Naive thymus-derived CD8-positive, alpha-beta T cell (primary cell): ENCODE results near the gene CHD9. TPM values are rescaled to one million over a fixed set of nuclear protein-coding genes. Genes with fewer than 3 reads are reported as not detected.

Source experiments
- ATAC-seq, 2 donors: fragments of 150-1000 bp; cut with Tn5 transposase in 1 of 2; sonication (Bioruptor Pico), chemical (Tn5 transposase) in 1 of 2; 1 replicate in 1 of 2; 2 replicates in 1 of 2; pipeline ENCODE4 v1.10.0; 2021; ENCODE audit warnings: mild to moderate bottlenecking in 2 of 2, moderate library complexity in 2 of 2
- POLR2A ChIA-PET: fragments of 350-600 bp; sonication (Branson Sonifier 250); formaldehyde crosslinking; loops from one replicate; lab custom pipeline; 2021; ENCODE audit warnings: antibody characterized with exemption; lab: Charles Lee
- DNase-seq, 10 donors: peaks; one replicate each; pipeline versions ENCODE4 v3.0.0 to v3.0.0-alpha.2; 2020 to 2022
- H3K27ac Mint-ChIP-seq, 10 donors: one replicate each; pipeline ENCODE4 v1.8.0; 2020 to 2022; ENCODE audit warnings: mild to moderate bottlenecking in 10 of 10, mixed read lengths in 10 of 10, moderate library complexity in 4 of 10, inconsistent platforms in 1 of 10
- H3K27me3 Mint-ChIP-seq, 5 donors: one replicate each; pipeline ENCODE4 v1.8.0; 2021 to 2022; ENCODE audit warnings: mixed read lengths in 5 of 5
- H3K36me3 Mint-ChIP-seq, 3 donors: one replicate each; pipeline ENCODE4 v1.8.0; 2020 to 2022; ENCODE audit warnings: mixed read lengths in 3 of 3, mild to moderate bottlenecking in 2 of 3, inconsistent platforms in 1 of 3
- H3K4me1 Mint-ChIP-seq, 4 donors: one replicate each; pipeline ENCODE4 v1.8.0; 2021 to 2022; ENCODE audit warnings: mixed read lengths in 4 of 4
- H3K4me3 Mint-ChIP-seq, 10 donors: one replicate each; pipeline ENCODE4 v1.8.0; 2020 to 2022; ENCODE audit warnings: mild to moderate bottlenecking in 10 of 10, mixed read lengths in 10 of 10, moderate library complexity in 6 of 10, inconsistent platforms in 1 of 10
- H3K9me3 Mint-ChIP-seq, 9 donors: one replicate each; pipeline ENCODE4 v1.8.0; 2020 to 2022; ENCODE audit warnings: mixed read lengths in 9 of 9, mild to moderate bottlenecking in 3 of 9, inconsistent platforms in 1 of 9, moderate library complexity in 1 of 9
- polyA plus RNA-seq, 3 donors: library from polyadenylated mRNA; unstranded; fragments of 300-500 nt; fragmentation: Illumina TruSeq; gene quantifications; one replicate each; pipeline ENCODE4 v1.2.3, GENCODE V29; 2021
- total RNA-seq, 8 experiments: library from RNA in 2 of 8; stranded (reverse) in 2 of 8; gene quantifications; one replicate each; pipeline ENCODE4 v1.2.3 and lab custom pipeline; 2021 to 2026

CHD9 gene
- total and polyA plus RNA-seq, 5 experiments from 2014 or later = 18.4 to 42.6 (median 28.8) TPM

- Mint-ChIP-seq H3K4me1 (no peaks in the 10 kb centered on the region), H3K27ac (no peak overlapping the region), H3K4me3 (no peak overlapping the region), H3K9me3 (no peaks in the 10 kb centered on the region), H3K36me3 (no peaks in the 10 kb centered on the region), H3K27me3 (no peaks in the 10 kb centered on the region)
- ATAC-seq (no peak), DNase-seq (no peak)
- POLR2A ChIA-PET = no interaction called here
Observed at GRCh38 chr16:53111078-53111791, 56.4 kb downstream of the CHD9 start.

- no peaks in the 10 kb centered on the region for H3K36me3 Mint-ChIP-seq
- no peaks in the 10 kb centered on the region for H3K9me3 Mint-ChIP-seq
- no peak overlapping the region for H3K4me3 Mint-ChIP-seq
- POLR2A ChIA-PET = interaction anchor here (0.6 kb wide), 1 partner anchor 35 kb away, joined by 3 read pairs; no protein-coding TSS in a partner anchor
- ATAC-seq (no peak), DNase-seq (no peak)
- no peaks in the 10 kb centered on the region for H3K4me1 Mint-ChIP-seq
- H3K27me3 Mint-ChIP-seq = no peaks in the 10 kb centered on the region
- peak overlapping the region in 1 of 10 donors; percentile 1 for H3K27ac Mint-ChIP-seq
Observed at GRCh38 chr16:53112015-53112414, 57.2 kb downstream of the CHD9 start.

- no peaks in the 10 kb centered on the region for H3K9me3 Mint-ChIP-seq
- ATAC-seq (no peak), DNase-seq (no peak)
- H3K27me3 Mint-ChIP-seq = no peaks in the 10 kb centered on the region
- H3K27ac Mint-ChIP-seq = no peak overlapping the region
- H3K36me3 Mint-ChIP-seq = no peaks in the 10 kb centered on the region
- POLR2A ChIA-PET = interaction anchor here (0.6 kb wide), 1 partner anchor 51 kb away, joined by 3 read pairs; no protein-coding TSS in a partner anchor
- H3K4me3 Mint-ChIP-seq = no peak overlapping the region
- no peaks in the 10 kb centered on the region for H3K4me1 Mint-ChIP-seq
Observed at GRCh38 chr16:53115047-53115446, 60.3 kb downstream of the CHD9 start.

GRCh38 chr16:53115773-53116172 is 61.0 kb downstream of the CHD9 start:
- Mint-ChIP-seq H3K36me3 (no peaks in the 10 kb centered on the region), H3K27ac (no peak overlapping the region), H3K4me1 (no peaks in the 10 kb centered on the region), H3K27me3 (no peaks in the 10 kb centered on the region), H3K9me3 (no peaks in the 10 kb centered on the region), H3K4me3 (no peak overlapping the region)
- DNase-seq (no peak), ATAC-seq (no peak)
- POLR2A ChIA-PET = no interaction called here

GRCh38 chr16:53121043-53121620 is 66.3 kb downstream of the CHD9 start:
- H3K27ac Mint-ChIP-seq = peak overlapping the region in 4 of 10 donors; percentile 18 to 53 (median 30)
- no peaks in the 10 kb centered on the region for H3K27me3 Mint-ChIP-seq
- no peak for DNase-seq
- H3K4me1 Mint-ChIP-seq = peaks cover 0 to 5% (median 1%) of the 10 kb centered on the region in 4 donors
- H3K9me3 Mint-ChIP-seq = peaks cover 0 to 10% (median 2%) of the 10 kb centered on the region in 9 donors
- no peak for ATAC-seq
- peaks cover 0 to 5% (median 0%) of the 10 kb centered on the region in 3 donors for H3K36me3 Mint-ChIP-seq
- POLR2A ChIA-PET = no interaction called here
- H3K4me3 Mint-ChIP-seq = no peak overlapping the region

GRCh38 chr16:53121661-53122060 is 66.9 kb downstream of the CHD9 start:
- Mint-ChIP-seq H3K36me3 (peaks cover 0 to 5% (median 0%) of the 10 kb centered on the region in 3 donors), H3K4me1 (peaks cover 0 to 6% (median 3%) of the 10 kb centered on the region in 4 donors), H3K4me3 (no peak overlapping the region), H3K27me3 (no peaks in the 10 kb centered on the region), H3K27ac (peak overlapping the region in 3 of 10 donors; percentile 18 to 53 (median 28)), H3K9me3 (peaks cover 0 to 10% (median 2%) of the 10 kb centered on the region in 9 donors)
- ATAC-seq = no peak
- POLR2A ChIA-PET = no interaction called here
- DNase-seq = no peak

- POLR2A ChIA-PET = no interaction called here
- Mint-ChIP-seq H3K36me3 (peaks cover 0 to 5% (median 0%) of the 10 kb centered on the region in 3 donors), H3K27me3 (no peaks in the 10 kb centered on the region), H3K9me3 (peaks cover 0 to 10% (median 2%) of the 10 kb centered on the region in 9 donors), H3K27ac (no peak overlapping the region), H3K4me3 (no peak overlapping the region), H3K4me1 (peaks cover 0 to 6% (median 3%) of the 10 kb centered on the region in 4 donors)
- DNase-seq (no peak), ATAC-seq (no peak)
Observed at GRCh38 chr16:53123747-53124146, 69.0 kb downstream of the CHD9 start.

- H3K4me3 Mint-ChIP-seq = no peak overlapping the region
- DNase-seq (no peak), ATAC-seq (no peak)
- H3K4me1 Mint-ChIP-seq = peaks cover 2 to 18% (median 10%) of the 10 kb centered on the region in 4 donors
- H3K27me3 Mint-ChIP-seq = no peaks in the 10 kb centered on the region
- no peak overlapping the region for H3K27ac Mint-ChIP-seq
- peaks cover 0 to 10% (median 2%) of the 10 kb centered on the region in 9 donors for H3K9me3 Mint-ChIP-seq
- H3K36me3 Mint-ChIP-seq = peaks cover 0 to 5% (median 0%) of the 10 kb centered on the region in 3 donors
- POLR2A ChIA-PET = no interaction called here
Observed at GRCh38 chr16:53126390-53126789, 71.6 kb downstream of the CHD9 start.

- Mint-ChIP-seq H3K36me3 (no peaks in the 10 kb centered on the region), H3K27ac (peak overlapping the region; percentile 52 to 87 (median 76)), H3K27me3 (no peaks in the 10 kb centered on the region), H3K9me3 (peaks cover 0 to 1% (median 0%) of the 10 kb centered on the region in 9 donors), H3K4me3 (peak overlapping the region; percentile 72 to 89 (median 85)), H3K4me1 (peaks cover 3 to 27% (median 11%) of the 10 kb centered on the region in 4 donors)
- DNase-seq (peak in 1 of 10 donors; percentile 3), ATAC-seq (no peak)
- POLR2A ChIA-PET = interaction anchor here (0.6 to 1.3 kb wide), 4 partner anchors 61 to 320 kb away, joined by 3 to 6 read pairs (median 4); no protein-coding TSS in a partner anchor
Observed at GRCh38 chr16:53129281-53130158, 74.7 kb downstream of the CHD9 start.

- H3K4me1 Mint-ChIP-seq = peaks cover 3 to 30% (median 13%) of the 10 kb centered on the region in 4 donors
Observed at GRCh38 chr16:53130159-53131049, 75.6 kb downstream of the CHD9 start.

GRCh38 chr16:53131050-53131362 is 76.2 kb downstream of the CHD9 start:
- Mint-ChIP-seq H3K27me3 (no peaks in the 10 kb centered on the region), H3K36me3 (no peaks in the 10 kb centered on the region), H3K4me3 (peak overlapping the region in 6 of 10 donors; percentile 16 to 92 (median 83)), H3K27ac (peak overlapping the region in 2 of 10 donors; percentile 59 to 87), H3K4me1 (peaks cover 3 to 32% (median 14%) of the 10 kb centered on the region in 4 donors), H3K9me3 (no peaks in the 10 kb centered on the region)
- POLR2A ChIA-PET = no interaction called here
- peak in 1 of 10 donors; percentile 3 for DNase-seq
- ATAC-seq = peak; percentile 3 to 8

More at GRCh38 chr16:53130159-53131049, 75.6 kb downstream of the CHD9 start:
- no peaks in the 10 kb centered on the region for H3K27me3 Mint-ChIP-seq
- peak overlapping the region; percentile 72 to 92 (median 86) for H3K4me3 Mint-ChIP-seq
- peak overlapping the region in 9 of 10 donors; percentile 52 to 89 (median 76) for H3K27ac Mint-ChIP-seq
- ATAC-seq = peak; percentile 89 to 93
- H3K9me3 Mint-ChIP-seq = no peaks in the 10 kb centered on the region
- H3K36me3 Mint-ChIP-seq = no peaks in the 10 kb centered on the region
- POLR2A ChIA-PET = interaction anchor here (0.6 to 1.3 kb wide), 4 partner anchors 62 to 319 kb away, joined by 3 to 6 read pairs (median 4); no protein-coding TSS in a partner anchor
- DNase-seq = peak; percentile 92 to 98 (median 96)
